ENCODE results near the gene SLC16A7.

DNA sequence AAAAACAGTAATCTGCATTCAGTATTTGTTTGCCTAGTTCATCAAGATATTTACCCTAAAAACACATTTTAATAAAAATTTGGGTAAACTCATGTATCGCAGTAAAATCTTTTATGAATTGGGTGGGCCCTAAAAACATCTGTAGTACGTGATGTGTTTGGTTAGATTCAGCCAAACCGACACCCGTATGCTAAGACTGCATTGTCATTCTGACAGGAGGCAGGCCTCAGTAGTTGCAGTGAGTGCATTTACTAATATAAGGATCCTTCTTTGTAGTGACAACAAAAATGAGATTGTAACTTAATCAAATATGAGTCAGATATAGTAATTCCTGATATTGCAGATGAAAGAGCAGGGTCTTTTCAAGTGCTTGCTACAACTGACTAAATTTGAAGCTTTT is 191.8 kb downstream of the SLC16A7 start:
- TF ChIP-seq, protein P1, sequence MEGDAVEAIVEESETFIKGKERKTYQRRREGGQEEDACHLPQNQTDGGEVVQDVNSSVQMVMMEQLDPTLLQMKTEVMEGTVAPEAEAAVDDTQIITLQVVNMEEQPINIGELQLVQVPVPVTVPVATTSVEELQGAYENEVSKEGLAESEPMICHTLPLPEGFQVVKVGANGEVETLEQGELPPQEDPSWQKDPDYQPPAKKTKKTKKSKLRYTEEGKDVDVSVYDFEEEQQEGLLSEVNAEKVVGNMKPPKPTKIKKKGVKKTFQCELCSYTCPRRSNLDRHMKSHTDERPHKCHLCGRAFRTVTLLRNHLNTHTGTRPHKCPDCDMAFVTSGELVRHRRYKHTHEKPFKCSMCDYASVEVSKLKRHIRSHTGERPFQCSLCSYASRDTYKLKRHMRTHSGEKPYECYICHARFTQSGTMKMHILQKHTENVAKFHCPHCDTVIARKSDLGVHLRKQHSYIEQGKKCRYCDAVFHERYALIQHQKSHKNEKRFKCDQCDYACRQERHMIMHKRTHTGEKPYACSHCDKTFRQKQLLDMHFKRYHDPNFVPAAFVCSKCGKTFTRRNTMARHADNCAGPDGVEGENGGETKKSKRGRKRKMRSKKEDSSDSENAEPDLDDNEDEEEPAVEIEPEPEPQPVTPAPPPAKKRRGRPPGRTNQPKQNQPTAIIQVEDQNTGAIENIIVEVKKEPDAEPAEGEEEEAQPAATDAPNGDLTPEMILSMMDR (IDR thresholded peaks at IDR 0.05): no peak
- TF ChIP-seq POLR2A (IDR thresholded peaks at IDR 0.05): no peak
